Adipose tissue (tissue), 3 donors: ENCODE measurements around the gene SERPINA12. TPM values are rescaled to one million over a fixed set of nuclear protein-coding genes. Genes with fewer than 3 reads are reported as not detected.
"Not testable (repeated sequence)": the region's sequence is repeated elsewhere in the genome, so short reads cannot be mapped to it uniquely, and the experiment has no call there.

Source experiments
- H3K27ac ChIP-seq: one replicate; pipeline ENCODE4 v1.5.1; 2013; ENCODE audit warnings: low read depth, low read length
- WGBS, 3 donors: extraction: QIAGEN DNeasy Blood & Tissue Kit; methylation state at CpG; one replicate each; pipeline ENCODE4 v1.1.7; 2013; 5-methylcytosine and 5-hydroxymethylcytosine counted together
- polyA plus RNA-seq, 3 donors: library from polyadenylated mRNA; stranded (reverse); fragments of 200-250 nt; gene quantifications; one replicate each; pipeline ENCODE4 v1.2.3, GENCODE V29; 2013
- donor health status: healthy with polysubstance abuse.
- donor health status: Bipolar disorder and iron deficiency.
- donor health status: healthy.

Gene SERPINA12
- polyA plus RNA-seq, 3 donors: not detected

- WGBS, 3 donors: 28 to 39% (median 33%) methylated on average over 13 of the region's 13 CpGs
- H3K27ac ChIP-seq: no peak overlapping the region
Measured at GRCh38 chr14:94540031-94540794, 30.9 kb upstream of the SERPINA12 start.

GRCh38 chr14:94539181-94539580 is 29.9 kb upstream of the SERPINA12 start:
- 78 to 81% (median 79%) methylated on average over 7 of the region's 7 CpGs for WGBS, 3 donors
- no peak overlapping the region for H3K27ac ChIP-seq

GRCh38 chr14:94538070-94538740 is 28.9 kb upstream of the SERPINA12 start:
- 72 to 89% (median 81%) methylated on average over 6 of the region's 6 CpGs for WGBS, 3 donors
- H3K27ac ChIP-seq: no peak overlapping the region

GRCh38 chr14:94536836-94537235 is 27.6 kb upstream of the SERPINA12 start:
- H3K27ac ChIP-seq: no peak overlapping the region
- WGBS, 3 donors: 45 to 65% (median 56%) methylated on average over 2 of the region's 2 CpGs

GRCh38 chr14:94535506-94535905 is 26.2 kb upstream of the SERPINA12 start:
- no peak overlapping the region for H3K27ac ChIP-seq
- WGBS, 3 donors: 71 to 83% (median 73%) methylated on average over 3 of the region's 3 CpGs

GRCh38 chr14:94532447-94532846 is 23.2 kb upstream of the SERPINA12 start:
- H3K27ac ChIP-seq: no peak overlapping the region
- WGBS, 3 donors: 42 to 54% (median 44%) methylated on average over 2 of the region's 2 CpGs

GRCh38 chr14:94531187-94531586 is 21.9 kb upstream of the SERPINA12 start:
- no peak overlapping the region for H3K27ac ChIP-seq

- H3K27ac ChIP-seq: no peak overlapping the region
- WGBS, 3 donors: 64 to 77% (median 76%) methylated on average over 3 of the region's 3 CpGs
Measured at GRCh38 chr14:94524093-94524492, 14.8 kb upstream of the SERPINA12 start.

GRCh38 chr14:94523265-94523664 is 14.0 kb upstream of the SERPINA12 start:
- WGBS, 3 donors: 89% methylated on average over 8 of the region's 8 CpGs
- H3K27ac ChIP-seq: no peak overlapping the region

- 84 to 89% (median 85%) methylated on average over 7 of the region's 7 CpGs for WGBS, 3 donors
- H3K27ac ChIP-seq: no peak overlapping the region
Measured at GRCh38 chr14:94522115-94522724, 13.0 kb upstream of the SERPINA12 start.

- H3K27ac ChIP-seq: no peak overlapping the region
- 49 to 57% (median 53%) methylated on average over 5 of the region's 5 CpGs for WGBS, 3 donors
Measured at GRCh38 chr14:94521375-94522114, 12.3 kb upstream of the SERPINA12 start.

- no peak overlapping the region for H3K27ac ChIP-seq
- 35 to 44% (median 42%) methylated on average over 7 of the region's 7 CpGs for WGBS, 3 donors
Measured at GRCh38 chr14:94517641-94518257, 8.5 kb upstream of the SERPINA12 start.

GRCh38 chr14:94517248-94517640 is 8.0 kb upstream of the SERPINA12 start:
- H3K27ac ChIP-seq: no peak overlapping the region
- WGBS, 3 donors: 66 to 68% (median 67%) methylated on average over 10 of the region's 10 CpGs

- 78 to 90% (median 87%) methylated on average over 6 of the region's 6 CpGs for WGBS, 3 donors
- no peak overlapping the region for H3K27ac ChIP-seq
Measured at GRCh38 chr14:94515856-94516255, 6.6 kb upstream of the SERPINA12 start.

- WGBS, 3 donors: 79 to 85% (median 83%) methylated on average over 9 of the region's 9 CpGs
- H3K27ac ChIP-seq: no peak overlapping the region
Measured at GRCh38 chr14:94515426-94515825, 6.2 kb upstream of the SERPINA12 start.

GRCh38 chr14:94514351-94514750 is 5.1 kb upstream of the SERPINA12 start:
- WGBS, 3 donors: 69 to 87% (median 78%) methylated on average over 7 of the region's 7 CpGs
- no peak overlapping the region for H3K27ac ChIP-seq

- 77 to 81% (median 79%) methylated on average over 2 of the region's 2 CpGs for WGBS, 3 donors
- not testable (repeated sequence) for H3K27ac ChIP-seq
Measured at GRCh38 chr14:94510481-94510880, 1.2 kb upstream of the SERPINA12 start.

GRCh38 chr14:94505641-94506040 is 3.6 kb downstream of the SERPINA12 start:
- no peak overlapping the region for H3K27ac ChIP-seq
- WGBS, 3 donors: 85 to 89% (median 89%) methylated on average over 8 of the region's 8 CpGs
